Measurements from ENCODE around the gene ECM1. TPM values are rescaled to one million over a fixed set of nuclear protein-coding genes. Genes with fewer than 3 reads are reported as not detected.

ECM1 gene

Small RNAs within 50 kb of the gene (microRNA-seq; reads per million reads assigned to microRNA genes)
- gene MIR4257 (not detected), gene MIR6878 (not detected)
